ENCODE measurements around the gene ADCY2. TPM values are rescaled to one million over a fixed set of nuclear protein-coding genes. Genes with fewer than 3 reads are reported as not detected.

Gene ADCY2
- total RNA-seq, 1 donor from 2014 or later = 4.5 TPM

DNA sequence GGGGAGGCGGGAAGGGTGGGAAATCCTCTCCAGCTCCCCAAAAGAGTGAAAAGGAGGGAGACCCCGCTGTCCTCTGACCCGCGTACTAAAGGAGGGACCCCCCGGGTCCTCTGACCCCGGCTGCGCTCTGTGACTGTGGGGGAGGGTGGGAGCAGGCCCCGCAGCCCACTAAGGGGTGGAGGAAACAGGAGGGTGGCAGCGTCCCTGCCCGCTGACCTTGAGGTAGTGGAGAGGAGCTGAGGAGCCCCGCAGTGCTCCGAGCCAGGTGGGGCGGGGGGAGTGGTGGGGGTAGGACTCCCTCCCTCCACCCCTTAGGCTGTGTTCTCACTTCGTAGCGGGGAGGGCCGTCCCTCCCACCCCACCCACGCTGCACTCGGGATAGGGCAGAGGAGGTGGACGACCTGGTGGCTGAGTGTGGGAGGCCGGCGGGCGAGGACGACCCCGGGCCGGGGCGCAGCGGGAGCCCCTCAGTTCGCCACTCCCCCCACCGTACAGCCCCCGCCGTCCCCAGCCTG, 449 bp upstream of the ADCY2 start:
- TF ChIP-seq, protein P1, sequence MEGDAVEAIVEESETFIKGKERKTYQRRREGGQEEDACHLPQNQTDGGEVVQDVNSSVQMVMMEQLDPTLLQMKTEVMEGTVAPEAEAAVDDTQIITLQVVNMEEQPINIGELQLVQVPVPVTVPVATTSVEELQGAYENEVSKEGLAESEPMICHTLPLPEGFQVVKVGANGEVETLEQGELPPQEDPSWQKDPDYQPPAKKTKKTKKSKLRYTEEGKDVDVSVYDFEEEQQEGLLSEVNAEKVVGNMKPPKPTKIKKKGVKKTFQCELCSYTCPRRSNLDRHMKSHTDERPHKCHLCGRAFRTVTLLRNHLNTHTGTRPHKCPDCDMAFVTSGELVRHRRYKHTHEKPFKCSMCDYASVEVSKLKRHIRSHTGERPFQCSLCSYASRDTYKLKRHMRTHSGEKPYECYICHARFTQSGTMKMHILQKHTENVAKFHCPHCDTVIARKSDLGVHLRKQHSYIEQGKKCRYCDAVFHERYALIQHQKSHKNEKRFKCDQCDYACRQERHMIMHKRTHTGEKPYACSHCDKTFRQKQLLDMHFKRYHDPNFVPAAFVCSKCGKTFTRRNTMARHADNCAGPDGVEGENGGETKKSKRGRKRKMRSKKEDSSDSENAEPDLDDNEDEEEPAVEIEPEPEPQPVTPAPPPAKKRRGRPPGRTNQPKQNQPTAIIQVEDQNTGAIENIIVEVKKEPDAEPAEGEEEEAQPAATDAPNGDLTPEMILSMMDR (IDR thresholded peaks at IDR 0.05; ENCODE audit: unreplicated experiment) = no peak
- Mint-ChIP-seq H3K9me3 (ENCODE audit: low read depth) (no peaks in the 10 kb centered on the region), H3K27me3 (peaks cover 55% of the 10 kb centered on the region), H3K27ac (no peak overlapping the region), H3K36me3 (ENCODE audit: insufficient read depth) (no peaks in the 10 kb centered on the region), H3K4me3 (ENCODE audit: low read depth) (peak overlapping the region; percentile 63), H3K4me1 (ENCODE audit: low read depth) (peaks cover 23% of the 10 kb centered on the region)
- peak; percentile 16 for DNase-seq (ENCODE audit: low spot score, unreplicated experiment)

DNA sequence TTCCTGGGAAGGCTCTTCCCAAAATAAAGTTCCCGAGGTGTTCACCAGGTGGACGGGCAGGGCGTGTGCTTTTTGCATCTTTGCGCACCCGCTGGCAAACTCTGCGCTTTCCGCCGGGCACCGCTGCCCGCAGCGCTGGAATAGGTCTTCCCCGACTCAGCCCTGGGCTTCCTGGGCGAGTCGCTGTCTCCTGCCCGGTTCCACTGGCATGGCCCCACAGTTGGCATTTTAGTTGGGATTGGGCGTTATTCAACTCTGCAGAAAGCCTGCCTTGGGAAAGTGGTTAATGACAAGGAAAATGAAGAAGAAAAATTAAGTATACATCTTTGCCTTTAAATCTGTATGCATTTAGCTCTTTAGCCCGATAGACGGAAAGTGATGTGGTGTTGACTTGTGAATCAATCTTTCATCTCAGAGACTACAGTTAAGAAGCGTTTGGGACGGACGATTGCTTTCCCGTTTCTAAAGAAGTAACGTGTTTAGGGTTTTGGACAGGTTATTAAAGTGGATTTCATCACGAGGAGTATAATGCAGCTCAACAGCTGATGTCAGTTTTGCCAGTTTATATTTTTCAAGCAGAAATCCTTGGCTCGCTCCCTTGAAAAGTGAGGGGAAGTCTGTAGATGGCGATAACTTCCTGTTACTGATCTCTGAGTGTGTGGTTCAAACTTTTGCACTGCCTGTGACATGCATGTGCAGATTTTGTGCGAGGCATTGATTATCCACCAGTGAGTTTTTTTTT, 946 bp downstream of the ADCY2 start:
- no peaks in the 10 kb centered on the region for H3K36me3 Mint-ChIP-seq (ENCODE audit: insufficient read depth)
- peaks cover 64% of the 10 kb centered on the region for H3K27me3 Mint-ChIP-seq
- no peaks in the 10 kb centered on the region for H3K9me3 Mint-ChIP-seq (ENCODE audit: low read depth)
- H3K4me1 Mint-ChIP-seq (ENCODE audit: low read depth) = peaks cover 17% of the 10 kb centered on the region
- H3K27ac Mint-ChIP-seq = peak overlapping the region; percentile 59
- H3K4me3 Mint-ChIP-seq (ENCODE audit: low read depth) = peak overlapping the region; percentile 71
- TF ChIP-seq, protein P1 (IDR thresholded peaks at IDR 0.05; ENCODE audit: unreplicated experiment) = no peak
- DNase-seq (ENCODE audit: low spot score, unreplicated experiment) = no peak

DNA sequence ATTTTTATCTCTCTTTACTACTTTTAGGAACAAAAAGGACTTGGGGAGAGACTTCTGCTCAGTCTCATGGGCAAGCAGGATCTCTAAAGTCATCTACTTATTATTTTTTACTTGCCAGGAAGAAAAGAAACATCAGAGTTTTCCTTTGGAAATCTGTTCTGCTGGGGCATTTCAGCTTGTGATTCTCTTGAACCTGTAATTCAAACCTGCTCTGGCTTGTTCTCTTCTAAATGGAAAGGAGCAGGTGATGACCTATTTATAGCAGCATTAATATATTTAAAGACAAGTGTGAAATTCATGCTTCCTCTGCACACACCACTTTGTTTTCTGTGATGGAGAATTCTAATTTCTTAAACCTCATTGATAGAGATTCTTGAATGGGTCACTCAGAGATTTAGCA, 2.0 kb downstream of the ADCY2 start:
- Mint-ChIP-seq H3K27ac (no peak overlapping the region), H3K27me3 (peaks cover 70% of the 10 kb centered on the region), H3K9me3 (ENCODE audit: low read depth) (no peaks in the 10 kb centered on the region), H3K4me3 (ENCODE audit: low read depth) (no peak overlapping the region), H3K4me1 (ENCODE audit: low read depth) (peaks cover 8% of the 10 kb centered on the region), H3K36me3 (ENCODE audit: insufficient read depth) (no peaks in the 10 kb centered on the region)
- TF ChIP-seq, protein P1 (IDR thresholded peaks at IDR 0.05; ENCODE audit: unreplicated experiment) = no peak
- DNase-seq (ENCODE audit: low spot score, unreplicated experiment) = no peak

DNA sequence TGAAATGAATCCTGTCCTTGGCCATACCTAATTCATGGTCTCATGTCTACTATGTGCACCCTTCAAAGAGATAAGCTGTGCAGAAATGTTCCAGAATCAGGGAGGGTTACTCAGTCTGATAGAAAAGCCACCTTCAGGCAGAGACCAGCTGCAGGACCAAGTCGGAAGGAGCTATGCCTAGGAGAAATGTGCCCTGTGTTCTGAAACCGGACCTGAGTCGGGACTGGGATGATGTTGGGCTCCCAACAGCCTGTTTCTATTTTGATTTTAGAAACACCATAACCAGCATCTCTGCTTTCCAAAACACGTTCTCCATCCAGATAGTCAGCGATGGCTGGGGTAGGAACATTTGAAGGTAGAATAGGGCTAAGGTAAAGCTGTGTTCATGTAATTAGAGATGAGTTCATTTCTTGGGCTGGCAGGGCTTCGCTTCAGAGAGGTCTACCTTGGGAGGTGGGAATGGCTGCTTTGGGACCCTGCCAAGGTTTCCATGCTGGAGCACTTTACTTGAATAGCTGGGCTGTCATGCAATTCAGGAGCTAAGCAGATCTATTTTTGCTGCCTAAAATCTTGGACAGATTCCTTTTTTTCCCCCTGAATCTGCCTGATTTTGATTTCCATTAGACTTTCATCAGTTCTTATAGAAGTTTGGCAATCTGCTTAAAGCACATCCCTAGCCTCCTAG, 2.8 kb downstream of the ADCY2 start:
- Mint-ChIP-seq H3K27me3 (peaks cover 63% of the 10 kb centered on the region), H3K4me3 (ENCODE audit: low read depth) (no peak overlapping the region), H3K36me3 (ENCODE audit: insufficient read depth) (no peaks in the 10 kb centered on the region), H3K9me3 (ENCODE audit: low read depth) (no peaks in the 10 kb centered on the region), H3K4me1 (ENCODE audit: low read depth) (peaks cover 7% of the 10 kb centered on the region), H3K27ac (no peak overlapping the region)
- TF ChIP-seq, protein P1 (IDR thresholded peaks at IDR 0.05; ENCODE audit: unreplicated experiment) = no peak
- DNase-seq (ENCODE audit: low spot score, unreplicated experiment) = no peak

GRCh38 chr5:7405277-7405676, 9.3 kb downstream of the ADCY2 start:
- no peaks in the 10 kb centered on the region for H3K36me3 Mint-ChIP-seq (ENCODE audit: insufficient read depth)
- no peak for DNase-seq (ENCODE audit: low spot score, unreplicated experiment)
- no peaks in the 10 kb centered on the region for H3K4me1 Mint-ChIP-seq (ENCODE audit: low read depth)
- H3K27me3 Mint-ChIP-seq = peaks cover 24% of the 10 kb centered on the region
- no peak overlapping the region for H3K27ac Mint-ChIP-seq
- H3K9me3 Mint-ChIP-seq (ENCODE audit: low read depth) = no peaks in the 10 kb centered on the region
- H3K4me3 Mint-ChIP-seq (ENCODE audit: low read depth) = no peak overlapping the region
- TF ChIP-seq, protein P1 (IDR thresholded peaks at IDR 0.05; ENCODE audit: unreplicated experiment) = no peak
